ENCODE results near the gene GADL1. TPM values are rescaled to one million over a fixed set of nuclear protein-coding genes. Genes with fewer than 3 reads are reported as not detected.
A peak's percentile ranks its signal among the peaks of the same experiment; 100 is the strongest.

GADL1 gene
- total RNA-seq, 1 donor from 2014 or later, result not detected

GRCh38 chr3:30680789-30681648 lies 213.4 kb downstream of the GADL1 start:
- H3K27ac Mint-ChIP-seq (ENCODE audit: unreplicated experiment), result peak overlapping the region; percentile 83
- H3K27me3 Mint-ChIP-seq (ENCODE audit: unreplicated experiment), result no peaks in the 10 kb centered on the region
- H3K4me3 Mint-ChIP-seq (ENCODE audit: unreplicated experiment), result peak overlapping the region; percentile 44
- peaks cover 21% of the 10 kb centered on the region for H3K4me1 Mint-ChIP-seq (ENCODE audit: low read depth, unreplicated experiment)
- no peak for TF ChIP-seq CTCF (IDR thresholded peaks at IDR 0.05; ENCODE audit: partially characterized antibody, unreplicated experiment)
- DNase-seq, result no peak
- H3K9me3 Mint-ChIP-seq (ENCODE audit: unreplicated experiment), result peaks cover 3% of the 10 kb centered on the region
- H3K36me3 Mint-ChIP-seq (ENCODE audit: unreplicated experiment), result no peaks in the 10 kb centered on the region

GRCh38 chr3:30679045-30679444 lies 215.4 kb downstream of the GADL1 start:
- H3K36me3 Mint-ChIP-seq (ENCODE audit: unreplicated experiment), result no peaks in the 10 kb centered on the region

GRCh38 chr3:30677347-30677685 lies 217.1 kb downstream of the GADL1 start:
- peaks cover 3% of the 10 kb centered on the region for H3K27me3 Mint-ChIP-seq (ENCODE audit: unreplicated experiment)
- peaks cover 5% of the 10 kb centered on the region for H3K36me3 Mint-ChIP-seq (ENCODE audit: unreplicated experiment)
- no peak for TF ChIP-seq CTCF (IDR thresholded peaks at IDR 0.05; ENCODE audit: partially characterized antibody, unreplicated experiment)
- H3K27ac Mint-ChIP-seq (ENCODE audit: unreplicated experiment), result no peak overlapping the region
- peaks cover 17% of the 10 kb centered on the region for H3K4me1 Mint-ChIP-seq (ENCODE audit: low read depth, unreplicated experiment)
- H3K9me3 Mint-ChIP-seq (ENCODE audit: unreplicated experiment), result peaks cover 8% of the 10 kb centered on the region
- H3K4me3 Mint-ChIP-seq (ENCODE audit: unreplicated experiment), result no peak overlapping the region
- DNase-seq, result no peak

More at GRCh38 chr3:30679045-30679444, 215.4 kb downstream of the GADL1 start:
- no peak for TF ChIP-seq CTCF (IDR thresholded peaks at IDR 0.05; ENCODE audit: partially characterized antibody, unreplicated experiment)
- no peaks in the 10 kb centered on the region for H3K27me3 Mint-ChIP-seq (ENCODE audit: unreplicated experiment)
- no peak overlapping the region for H3K27ac Mint-ChIP-seq (ENCODE audit: unreplicated experiment)
- H3K9me3 Mint-ChIP-seq (ENCODE audit: unreplicated experiment), result peaks cover 3% of the 10 kb centered on the region
- peaks cover 20% of the 10 kb centered on the region for H3K4me1 Mint-ChIP-seq (ENCODE audit: low read depth, unreplicated experiment)
- no peak for DNase-seq
- H3K4me3 Mint-ChIP-seq (ENCODE audit: unreplicated experiment), result no peak overlapping the region

- peaks cover 3% of the 10 kb centered on the region for H3K27me3 Mint-ChIP-seq (ENCODE audit: unreplicated experiment)
- H3K4me1 Mint-ChIP-seq (ENCODE audit: low read depth, unreplicated experiment), result peaks cover 13% of the 10 kb centered on the region
- H3K36me3 Mint-ChIP-seq (ENCODE audit: unreplicated experiment), result peaks cover 5% of the 10 kb centered on the region
- H3K4me3 Mint-ChIP-seq (ENCODE audit: unreplicated experiment), result no peak overlapping the region
- DNase-seq, result no peak
- peaks cover 8% of the 10 kb centered on the region for H3K9me3 Mint-ChIP-seq (ENCODE audit: unreplicated experiment)
- H3K27ac Mint-ChIP-seq (ENCODE audit: unreplicated experiment), result no peak overlapping the region
- TF ChIP-seq CTCF (IDR thresholded peaks at IDR 0.05; ENCODE audit: partially characterized antibody, unreplicated experiment), result no peak
Observed at GRCh38 chr3:30676424-30677346, 217.8 kb downstream of the GADL1 start.
